HG02943 (cell line): ENCODE data around the gene PRRX1.

Source experiments
- ATAC-seq: cut with Tn5 transposase; IDR thresholded peaks from one replicate; pipeline ENCODE4 v1.9.1; 2021; ENCODE audit warnings: mild to moderate bottlenecking, low read depth, moderate library complexity; ENCODE audit not compliant: unreplicated experiment

The PRRX1 gene

DNA sequence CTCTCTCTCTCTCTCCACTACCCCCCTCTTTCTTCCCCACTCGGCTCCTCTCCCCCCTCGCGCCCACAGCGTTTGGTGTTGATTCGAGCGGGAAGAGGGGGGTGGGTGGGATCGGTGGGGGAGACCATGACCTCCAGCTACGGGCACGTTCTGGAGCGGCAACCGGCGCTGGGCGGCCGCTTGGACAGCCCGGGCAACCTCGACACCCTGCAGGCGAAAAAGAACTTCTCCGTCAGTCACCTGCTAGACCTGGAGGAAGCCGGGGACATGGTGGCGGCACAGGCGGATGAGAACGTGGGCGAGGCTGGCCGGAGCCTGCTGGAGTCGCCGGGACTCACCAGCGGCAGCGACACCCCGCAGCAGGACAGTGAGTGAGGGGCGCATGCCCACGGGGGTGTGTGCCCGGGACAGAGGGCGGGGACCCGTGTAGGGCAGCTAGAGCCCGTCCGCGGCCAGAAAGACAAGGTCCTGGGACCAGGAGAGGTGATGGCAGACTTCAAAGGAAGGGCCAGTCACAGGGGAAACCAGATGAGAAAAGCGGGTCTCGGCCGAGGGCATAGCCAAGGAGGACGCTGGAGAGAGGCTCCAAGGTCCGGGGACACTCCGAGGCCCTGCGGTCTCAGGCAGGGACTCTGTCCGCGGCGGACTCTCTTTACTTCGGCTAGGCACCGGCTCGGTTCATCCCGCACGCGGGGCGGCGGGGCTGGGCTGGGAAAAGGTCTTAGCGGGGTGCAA is at the start of gene PRRX1:
PRRX1 (plus strand) TSS at position 39 of the 735 bp plus-strand sequence; CDS start at position 127, 88 bp downstream.
- no peak for ATAC-seq

GRCh38 chr1:170617591-170618330 is 46.2 kb upstream of the PRRX1 start:
- no peak for ATAC-seq

- ATAC-seq: no peak
Measured at GRCh38 chr1:170618421-170618820, 45.5 kb upstream of the PRRX1 start.

- no peak for ATAC-seq
Measured at GRCh38 chr1:170619241-170620028, 44.5 kb upstream of the PRRX1 start.

DNA sequence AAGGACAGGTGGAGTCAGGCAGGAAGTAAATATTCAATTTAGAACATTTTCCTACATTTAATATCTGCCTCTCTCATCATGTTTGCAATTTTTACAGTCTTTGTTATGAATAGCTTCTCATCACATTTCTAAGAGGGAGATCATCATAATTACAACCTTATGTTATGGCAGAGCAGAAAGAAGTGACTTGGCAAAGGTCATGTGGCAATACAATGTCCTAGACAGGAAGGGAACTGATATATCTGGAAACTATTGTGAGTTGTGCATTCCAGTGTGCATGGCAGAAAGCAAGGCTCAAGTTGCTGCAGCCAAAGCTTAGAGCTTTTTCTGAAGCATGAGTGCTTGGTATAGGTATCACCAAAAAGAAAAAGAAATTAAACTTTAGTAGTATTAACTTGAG is 43.8 kb upstream of the PRRX1 start:
- no peak for ATAC-seq

DNA sequence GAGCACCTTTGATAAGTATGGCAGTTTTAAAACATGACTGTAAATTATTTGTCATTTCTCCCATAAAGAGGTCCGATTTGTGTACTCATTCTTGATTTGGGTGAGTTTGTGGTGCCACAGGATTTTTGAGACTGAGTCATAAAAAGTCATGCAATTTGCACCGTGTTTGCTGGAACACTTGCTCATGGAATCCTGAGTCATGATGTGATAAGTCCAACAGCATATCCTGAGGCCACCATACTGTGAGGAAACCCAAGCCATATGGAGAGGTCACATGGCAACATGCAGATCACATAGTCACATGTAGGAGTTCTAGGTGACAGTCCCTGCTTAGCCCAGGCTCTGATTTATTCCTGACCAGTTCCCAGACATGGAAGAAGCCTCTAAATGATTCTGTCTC is 40.8 kb upstream of the PRRX1 start:
- ATAC-seq: no peak

- no peak for ATAC-seq
Measured at GRCh38 chr1:170624146-170624545, 39.8 kb upstream of the PRRX1 start.

- ATAC-seq: no peak
Measured at GRCh38 chr1:170630977-170631376, 33.0 kb upstream of the PRRX1 start.

DNA sequence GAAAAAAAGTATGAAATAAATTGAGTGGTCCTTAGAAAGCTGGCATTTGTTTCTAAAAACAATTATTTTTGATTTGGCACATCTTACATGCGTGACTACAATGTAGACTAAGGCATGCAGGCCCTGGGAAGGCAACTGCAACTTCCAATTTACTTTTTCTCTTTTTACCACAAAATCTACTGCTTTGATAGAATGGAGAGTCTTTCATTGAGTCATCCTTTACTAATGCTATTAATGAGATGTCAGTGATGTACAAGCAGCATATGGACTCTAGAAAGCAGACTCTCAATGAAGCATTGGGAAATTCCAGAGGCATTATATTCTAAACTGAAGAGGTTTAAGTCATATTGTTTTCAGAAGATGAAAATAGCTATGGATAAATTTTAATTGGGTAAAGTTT is 29.6 kb upstream of the PRRX1 start:
- no peak for ATAC-seq

DNA sequence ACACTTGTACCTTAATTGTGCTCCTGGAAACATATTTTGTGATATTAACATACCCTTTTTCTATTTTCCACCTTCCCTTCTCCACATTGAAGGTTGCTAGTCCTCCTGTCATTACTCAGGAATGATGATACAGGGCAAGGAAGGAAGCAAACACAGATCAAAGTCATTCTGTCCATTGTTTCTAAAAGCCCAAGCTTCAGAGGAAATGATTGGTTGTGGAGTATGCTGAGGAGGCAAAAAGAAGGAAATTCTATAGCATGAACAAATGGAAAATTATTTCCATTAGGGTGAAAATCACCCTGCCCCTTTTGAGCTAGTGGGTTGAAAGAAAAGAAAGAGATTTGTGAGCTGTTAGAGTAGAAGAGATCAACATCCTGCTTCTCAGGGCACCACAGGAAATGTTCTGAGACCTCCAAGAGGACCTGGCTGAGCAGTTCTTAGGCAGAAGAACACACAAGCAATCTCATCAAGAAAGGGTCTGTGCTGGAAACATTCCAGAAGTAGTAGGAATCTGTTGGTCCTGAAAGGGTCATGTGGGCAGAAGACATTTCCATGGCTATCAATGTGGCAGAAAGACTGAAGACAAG is 29.0 kb upstream of the PRRX1 start:
- ATAC-seq: no peak

GRCh38 chr1:170640581-170640980 is 23.4 kb upstream of the PRRX1 start:
- ATAC-seq: no peak

GRCh38 chr1:170657275-170657853 is 6.6 kb upstream of the PRRX1 start:
- ATAC-seq: no peak

- ATAC-seq: no peak
Measured at GRCh38 chr1:170659399-170660035, 4.4 kb upstream of the PRRX1 start.

DNA sequence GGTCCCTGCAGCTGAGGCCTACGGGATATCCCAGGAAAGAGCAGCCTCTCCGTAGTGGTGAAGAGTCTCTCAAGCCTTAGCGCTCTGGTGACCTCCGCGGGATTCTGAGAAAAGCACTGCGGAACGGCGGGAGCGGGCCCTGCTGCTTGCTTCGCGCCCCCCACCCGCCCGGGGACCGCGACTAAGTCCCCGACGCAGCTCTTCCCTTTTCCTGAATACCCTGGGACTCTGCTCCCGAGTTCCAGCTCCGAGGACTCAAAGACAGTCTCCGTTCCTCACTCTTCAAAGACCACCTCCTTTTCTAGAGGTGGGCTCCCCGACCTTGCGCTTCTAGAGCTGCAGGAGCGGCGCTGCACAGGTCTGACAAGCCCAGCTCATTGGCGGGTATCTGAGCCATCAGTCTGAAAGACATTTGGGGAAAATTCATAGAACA is 3.6 kb upstream of the PRRX1 start:
- no peak for ATAC-seq

DNA sequence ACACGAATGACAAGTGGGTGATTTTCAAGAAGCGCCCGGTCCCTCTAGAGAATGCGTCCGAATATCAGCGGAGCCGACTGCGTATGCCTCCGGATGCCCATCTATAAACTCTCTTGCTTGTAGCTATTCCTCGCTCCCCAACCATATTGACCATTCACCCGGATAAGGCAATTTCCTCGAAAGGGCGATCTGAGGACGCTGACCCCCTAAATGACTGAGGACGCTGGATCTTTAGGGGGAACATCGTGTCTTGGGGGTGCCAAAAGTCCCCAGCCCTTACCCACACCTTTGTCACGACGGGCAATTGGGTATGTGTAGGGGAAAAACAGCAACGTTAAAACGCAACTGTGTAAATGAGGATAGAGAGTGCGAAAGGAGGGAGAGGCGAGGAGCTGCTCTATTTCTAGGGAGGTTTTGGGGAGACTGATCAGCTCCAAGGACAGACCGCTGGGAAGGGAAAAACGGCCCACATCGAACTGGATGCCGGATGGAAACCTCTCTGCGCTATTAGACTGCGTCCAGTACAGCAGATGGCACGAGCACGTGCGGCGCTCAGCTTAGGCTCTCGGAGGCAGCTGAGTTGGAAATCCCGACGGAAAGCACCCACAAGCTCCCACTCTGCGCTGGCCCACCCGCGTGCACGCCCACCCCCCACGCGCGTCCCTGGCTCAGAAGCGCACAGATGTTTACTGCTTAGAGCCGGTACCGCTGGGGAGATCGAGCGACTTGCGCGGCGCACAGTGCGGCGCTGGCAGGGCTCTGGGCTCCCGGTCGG is 2.9 kb upstream of the PRRX1 start:
- ATAC-seq: no peak

- no peak for ATAC-seq
Measured at GRCh38 chr1:170661646-170662411, 2.1 kb upstream of the PRRX1 start.

- no peak for ATAC-seq
Measured at GRCh38 chr1:170662561-170663403, 1.1 kb upstream of the PRRX1 start.
